ENCODE data around the gene SLC6A20. TPM values are rescaled to one million over a fixed set of nuclear protein-coding genes. Genes with fewer than 3 reads are reported as not detected.

SLC6A20 gene
- polyA plus RNA-seq, 12 donors, result 0.04 to 3.4 (median 0.12) TPM; not detected in 1

DNA sequence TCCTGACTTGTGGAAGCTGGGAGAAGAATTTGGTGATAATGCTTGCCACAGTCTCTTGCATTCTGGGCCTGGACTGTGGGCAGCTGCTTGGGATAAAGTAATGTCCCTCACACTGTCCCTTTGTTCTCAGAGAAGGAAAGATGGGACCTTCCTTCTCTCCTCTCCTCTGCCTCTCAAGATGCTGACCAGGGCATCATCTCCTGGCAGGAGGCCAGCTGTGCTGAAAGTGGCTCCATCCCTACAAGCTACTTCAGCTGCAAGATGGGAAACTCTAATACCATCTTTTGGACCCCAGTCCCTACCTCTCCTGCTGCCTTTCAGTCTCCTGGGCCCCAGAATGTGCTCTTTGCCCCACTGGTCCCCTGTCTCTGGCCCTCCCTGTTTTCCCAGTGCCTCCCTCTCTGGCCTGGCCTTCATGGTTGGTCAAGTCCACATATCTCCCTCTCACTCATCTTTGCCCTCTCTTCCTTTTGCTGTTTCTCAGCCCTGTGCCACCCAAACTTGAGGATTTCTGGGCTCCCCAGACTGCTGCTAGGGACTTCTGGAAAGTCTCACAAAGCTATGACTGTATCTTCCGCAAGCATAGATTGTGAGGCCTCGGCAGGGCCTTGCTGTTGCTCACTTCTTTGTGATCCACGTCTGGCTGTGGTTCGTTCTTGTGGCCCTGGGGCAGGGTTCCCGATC is 7.1 kb upstream of the SLC6A20 start:
- no peak for DNase-seq

DNA sequence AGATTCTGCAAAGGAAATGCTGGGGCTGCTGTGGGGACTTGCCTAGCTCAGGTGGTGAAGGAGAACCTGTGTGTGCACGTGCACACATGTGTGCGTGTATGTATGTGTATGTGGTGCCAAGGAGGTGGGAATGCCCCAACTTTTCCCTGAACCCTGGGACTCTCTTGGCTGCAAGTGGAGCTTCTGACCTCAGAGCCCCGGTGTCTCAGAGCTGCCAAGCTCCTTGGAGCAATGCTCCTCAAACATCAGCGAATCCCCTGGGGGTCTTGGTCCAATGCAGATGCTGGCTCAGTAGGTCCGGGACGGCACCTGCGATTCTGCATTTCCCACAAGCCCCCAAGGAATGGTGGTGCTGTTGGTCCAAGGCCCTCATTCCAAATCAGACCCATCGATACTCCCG is 5.8 kb upstream of the SLC6A20 start:
- no peak for DNase-seq

DNA sequence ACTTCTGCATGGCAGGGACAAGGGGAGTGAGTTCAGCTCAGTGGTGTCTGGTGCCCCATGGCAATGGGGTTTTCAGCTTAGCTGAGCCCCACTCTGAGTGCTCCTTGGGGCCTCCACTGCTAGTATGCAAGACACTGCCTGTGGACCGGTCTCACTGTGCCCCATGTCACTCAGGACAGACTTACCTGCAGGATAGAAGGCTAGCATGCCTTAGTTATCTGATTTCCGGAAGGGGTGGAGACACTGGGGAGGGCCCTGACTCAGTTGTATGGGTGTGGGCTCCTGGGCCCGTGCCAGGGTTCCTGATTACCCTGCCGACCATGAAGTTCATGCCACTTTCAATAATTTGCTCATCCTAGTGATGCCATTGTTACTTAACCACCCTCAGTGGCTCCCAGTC is 4.3 kb upstream of the SLC6A20 start:
- DNase-seq, result no peak

DNA sequence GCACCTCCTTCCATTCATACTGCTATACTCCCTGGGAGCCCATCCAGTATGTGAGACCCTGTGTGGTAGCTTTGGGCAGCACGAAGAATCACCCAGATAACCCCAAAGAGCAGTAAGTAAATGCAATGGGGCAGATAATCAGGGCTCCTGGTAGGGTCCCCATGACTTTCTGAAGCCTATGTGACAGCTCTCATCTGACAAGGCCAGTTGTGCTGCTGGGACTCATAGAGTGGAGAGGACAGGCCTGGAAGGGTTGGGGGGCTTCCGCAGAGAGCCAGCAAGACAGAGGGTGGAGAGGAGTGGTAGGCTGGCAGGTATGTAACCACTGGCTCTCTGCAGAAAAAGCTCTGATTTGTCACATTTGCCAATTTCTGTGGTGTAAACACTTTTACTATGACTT is 3.2 kb upstream of the SLC6A20 start:
- no peak for DNase-seq

DNA sequence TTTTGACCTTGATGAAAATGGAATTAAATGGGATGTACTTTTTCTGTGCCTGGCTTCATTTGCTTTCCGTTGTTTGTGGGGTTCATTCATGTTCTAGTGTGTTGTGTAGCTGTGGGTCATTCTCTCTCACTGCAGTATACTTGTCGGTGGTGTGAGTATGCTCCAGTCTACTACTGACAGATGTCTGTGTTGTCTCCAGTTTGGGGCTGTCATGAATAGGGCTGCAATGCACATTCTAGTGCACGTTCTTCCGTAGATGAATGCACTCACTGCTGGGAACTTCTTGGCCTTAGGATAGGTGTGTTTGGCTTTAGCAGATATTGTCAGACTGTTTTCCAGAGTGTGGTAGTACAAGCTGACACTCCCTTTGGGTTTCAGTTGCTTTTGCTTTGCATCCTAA is 1.7 kb upstream of the SLC6A20 start:
- no peak for DNase-seq

DNA sequence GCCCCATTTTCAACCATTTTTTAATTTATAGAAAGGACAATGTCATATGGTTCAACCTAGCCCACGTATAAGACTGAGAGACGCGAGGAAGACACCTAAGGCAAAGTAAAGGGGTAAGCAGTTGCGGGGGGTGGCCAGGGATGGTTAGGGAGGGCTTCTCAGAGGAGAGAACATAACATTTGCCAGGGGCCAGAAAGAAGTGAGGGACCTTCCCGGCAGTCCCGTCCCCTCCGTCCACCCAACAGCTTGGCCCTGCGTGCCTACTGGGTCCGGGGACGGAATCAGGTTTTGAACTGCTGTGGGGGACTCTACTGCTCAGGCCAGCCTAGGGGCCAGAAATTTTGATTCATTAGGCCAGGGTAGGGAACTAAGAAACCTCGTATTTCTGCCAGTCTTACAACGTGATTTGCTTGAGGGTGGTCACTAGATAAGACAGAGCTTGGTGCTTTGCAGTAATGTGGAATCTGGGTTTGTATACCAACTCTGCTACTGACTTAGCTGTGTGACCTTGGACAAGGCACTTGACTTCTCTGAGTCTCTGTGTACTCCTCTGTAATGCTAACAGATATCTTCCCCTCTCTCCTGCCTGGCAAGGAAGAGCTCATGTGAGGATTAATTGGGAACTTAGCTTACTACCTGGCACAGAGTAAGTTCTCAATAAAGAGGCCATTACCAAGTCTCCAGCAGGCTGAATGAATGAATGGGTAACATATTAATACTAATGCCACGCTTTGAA is 734 bp upstream of the SLC6A20 start:
- no peak for DNase-seq

DNA sequence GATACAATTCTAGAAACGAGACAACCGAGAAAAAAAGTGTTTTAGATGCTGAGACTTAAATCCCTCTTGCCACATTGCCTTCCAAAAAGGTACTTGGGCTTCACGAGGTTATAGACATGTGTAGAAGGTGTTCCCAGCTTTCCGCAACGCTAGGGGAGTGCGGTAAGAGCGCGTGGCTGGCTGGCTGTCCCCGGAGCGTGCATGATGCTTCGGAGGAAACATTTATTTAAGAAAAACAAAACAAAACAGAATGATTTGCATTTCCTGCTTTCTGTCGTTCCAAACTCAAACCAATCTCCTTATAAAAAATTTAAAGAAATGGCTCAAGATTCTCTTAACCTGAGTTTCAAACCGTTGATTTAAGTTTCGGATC is 841 bp downstream of the SLC6A20 start:
- DNase-seq, result no peak

DNA sequence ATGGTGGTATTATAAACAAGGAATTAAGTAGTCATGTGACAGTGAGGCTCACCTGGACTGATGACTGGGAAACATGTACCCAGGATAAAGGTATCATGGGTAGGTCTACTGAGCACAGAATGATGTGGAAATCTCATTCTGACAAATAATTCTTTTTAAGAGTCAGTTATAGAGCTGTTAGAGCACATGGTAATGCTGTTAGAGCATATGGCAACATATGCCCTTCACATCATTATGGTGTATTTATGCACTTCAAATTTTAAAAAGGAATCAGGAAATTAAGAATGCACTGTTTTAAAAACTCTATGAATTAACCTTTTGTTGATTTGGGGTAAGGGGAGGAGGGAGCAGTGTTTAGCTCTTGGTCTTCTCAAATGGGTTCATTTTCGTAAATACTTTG is 1.7 kb downstream of the SLC6A20 start:
- DNase-seq, result no peak

DNA sequence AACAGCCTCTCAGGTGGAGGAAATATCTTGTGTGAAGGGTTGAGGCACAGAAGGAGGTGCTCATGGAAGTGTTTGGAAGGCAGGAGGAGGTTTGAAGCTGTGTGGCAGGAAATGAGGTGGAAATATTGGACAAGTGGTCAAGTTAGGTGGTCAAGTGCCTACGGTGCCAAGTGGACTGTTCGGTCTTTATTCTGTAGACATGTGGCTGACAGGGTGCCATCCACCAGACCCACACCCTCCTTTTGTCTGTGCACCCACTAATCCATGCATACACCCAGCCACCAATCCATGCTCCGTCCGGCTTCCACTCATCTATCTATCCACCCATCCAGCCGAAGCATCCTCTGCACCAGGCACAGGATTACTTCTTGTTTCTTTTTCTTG is 2.2 kb downstream of the SLC6A20 start:
- no peak for DNase-seq

DNA sequence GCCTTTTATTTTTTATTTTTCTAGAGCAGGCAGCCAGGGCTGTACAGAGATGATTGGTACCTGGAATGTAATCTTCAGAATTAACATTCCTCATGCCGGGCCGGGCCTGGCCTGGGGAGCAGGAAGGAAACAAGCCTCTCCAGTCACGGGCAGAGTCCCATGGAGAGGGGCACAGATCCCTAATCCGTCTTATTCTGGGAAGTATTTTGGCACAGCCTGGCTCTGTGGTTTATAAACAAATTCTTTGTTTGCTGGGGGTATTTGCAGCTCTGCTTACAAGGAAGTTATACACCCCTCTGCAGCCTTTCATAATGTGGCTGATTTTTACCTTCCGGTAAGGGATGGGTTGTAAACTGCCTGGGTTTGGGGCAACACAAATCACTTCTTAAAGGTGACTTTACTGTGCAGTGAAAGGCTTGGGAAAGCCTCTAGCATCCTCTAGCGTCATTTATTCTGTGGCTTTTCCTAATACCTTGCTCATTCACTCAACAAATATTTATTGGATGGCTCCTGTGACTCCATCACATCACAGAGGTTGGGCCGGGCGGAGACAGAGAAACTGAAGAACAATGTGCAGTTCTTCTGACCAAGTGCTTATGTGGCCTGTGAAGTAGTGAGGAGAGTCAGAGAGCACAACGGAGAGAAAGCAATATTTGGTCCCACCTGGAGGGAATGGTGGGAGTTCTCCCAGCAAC is 2.7 kb downstream of the SLC6A20 start:
- no peak for DNase-seq

DNA sequence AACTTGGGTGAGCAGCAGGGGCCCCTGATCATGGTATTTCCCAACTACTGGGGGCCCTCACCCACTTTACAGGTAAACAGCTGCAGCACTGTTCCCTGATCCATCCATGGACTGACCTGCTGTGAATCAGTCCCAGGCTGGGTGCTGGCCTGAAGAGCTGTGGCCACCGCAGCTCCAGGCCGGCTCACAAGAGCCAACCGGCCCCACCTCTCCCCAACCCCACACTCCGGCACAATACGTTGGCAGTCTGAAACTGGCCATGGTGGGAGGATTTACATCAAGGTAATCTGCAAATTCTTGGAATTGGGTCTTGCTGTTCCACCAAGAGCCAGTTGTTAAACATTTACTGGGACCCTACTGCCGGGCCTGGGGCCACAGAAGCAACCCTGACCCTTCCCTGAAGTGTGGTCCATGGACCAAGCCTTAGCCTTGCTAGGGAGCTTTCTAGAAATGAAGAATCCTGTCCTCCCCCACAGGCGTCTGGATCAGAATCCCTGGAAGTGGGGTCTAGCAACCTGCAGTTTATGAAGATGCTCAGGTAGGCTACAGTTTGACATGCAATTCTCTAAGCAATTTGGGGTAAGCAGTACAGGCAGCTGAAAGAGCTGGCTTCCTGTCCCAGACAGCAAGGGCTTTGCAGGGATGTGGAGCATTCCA is 3.7 kb downstream of the SLC6A20 start:
- DNase-seq, result no peak

DNA sequence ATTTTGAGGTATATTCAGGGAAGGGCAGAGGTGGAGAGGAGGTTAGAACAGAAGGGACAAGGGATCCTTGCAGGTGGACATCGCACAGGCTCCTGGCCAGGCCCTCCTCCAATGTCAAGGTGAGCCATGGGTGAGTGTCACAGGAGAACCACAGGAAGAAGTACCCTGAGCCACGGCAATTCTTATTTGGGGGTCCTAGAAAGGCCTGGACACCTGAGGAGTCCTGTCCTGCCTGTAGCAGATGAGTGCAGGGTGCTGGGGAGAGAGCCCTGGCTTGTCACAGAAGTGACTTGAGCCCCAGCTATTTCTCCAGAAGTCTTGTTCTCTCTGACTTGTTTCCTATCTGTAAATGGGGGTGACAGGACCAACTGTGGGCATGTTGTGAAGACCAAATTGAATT is 4.3 kb downstream of the SLC6A20 start:
- DNase-seq, result no peak

DNA sequence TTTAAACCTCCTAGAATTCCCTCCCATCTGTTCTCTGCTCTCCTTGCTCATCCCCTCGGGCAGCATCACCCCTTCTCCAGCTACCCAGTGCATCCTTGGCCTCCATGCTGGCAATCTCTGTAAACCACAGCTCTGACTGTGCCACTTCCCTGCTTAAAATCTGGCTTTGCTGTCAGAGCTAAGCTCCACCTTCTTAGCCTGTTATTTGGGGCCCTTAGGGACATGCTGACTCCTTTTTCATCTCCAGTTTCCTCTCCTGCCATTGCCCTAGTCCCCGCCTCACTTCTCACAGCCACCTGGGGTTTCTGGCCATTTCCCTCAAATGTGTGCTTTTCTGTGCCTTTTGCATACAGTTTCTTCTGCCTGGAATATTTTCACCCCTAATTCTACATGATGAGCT is 5.7 kb downstream of the SLC6A20 start:
- DNase-seq, result no peak

DNA sequence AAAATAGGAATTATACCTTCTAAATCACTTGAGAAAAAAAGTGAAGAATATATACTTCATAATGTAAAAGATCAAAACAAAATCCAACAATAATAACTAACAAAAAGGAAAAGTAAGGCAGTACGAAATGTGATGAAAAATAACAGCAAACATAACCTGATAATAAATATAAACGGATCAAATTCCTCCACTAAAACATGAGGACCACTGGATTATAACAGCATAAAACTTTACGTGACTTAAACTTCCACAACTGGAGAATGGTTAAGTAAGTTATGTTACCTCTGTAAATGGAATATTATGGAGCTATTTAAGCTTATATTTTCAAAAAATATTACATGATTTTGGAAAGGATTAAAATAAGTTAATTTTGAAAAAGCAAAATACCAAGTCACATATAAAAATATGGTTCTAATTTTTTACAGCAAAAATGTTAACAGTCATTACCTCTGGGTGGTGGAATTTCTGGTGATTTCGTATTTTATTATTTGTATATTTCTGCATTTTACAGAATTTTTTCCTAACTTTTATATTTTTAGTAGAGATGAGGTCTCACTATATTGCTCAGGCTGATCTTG is 7.0 kb downstream of the SLC6A20 start:
- no peak for DNase-seq

DNA sequence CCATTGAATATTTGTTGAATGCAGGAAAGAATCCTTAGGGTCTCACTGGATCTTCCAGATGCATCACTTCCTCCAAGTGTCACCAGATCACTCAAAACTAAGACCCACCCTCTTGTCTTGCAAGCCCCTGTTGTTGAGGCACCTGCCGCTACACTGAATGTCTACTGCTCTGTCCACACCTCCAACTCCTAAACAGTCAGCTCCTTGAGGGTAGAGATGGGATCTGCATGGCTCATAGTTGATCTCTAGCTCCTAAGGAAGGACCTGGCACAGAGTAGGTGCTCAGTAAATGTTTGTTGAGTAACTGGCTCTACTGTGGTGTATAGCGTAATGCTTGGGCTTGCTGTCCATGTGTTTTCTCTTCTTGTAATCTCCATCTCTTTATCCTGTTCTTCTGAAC is 8.8 kb downstream of the SLC6A20 start:
- no peak for DNase-seq

DNA sequence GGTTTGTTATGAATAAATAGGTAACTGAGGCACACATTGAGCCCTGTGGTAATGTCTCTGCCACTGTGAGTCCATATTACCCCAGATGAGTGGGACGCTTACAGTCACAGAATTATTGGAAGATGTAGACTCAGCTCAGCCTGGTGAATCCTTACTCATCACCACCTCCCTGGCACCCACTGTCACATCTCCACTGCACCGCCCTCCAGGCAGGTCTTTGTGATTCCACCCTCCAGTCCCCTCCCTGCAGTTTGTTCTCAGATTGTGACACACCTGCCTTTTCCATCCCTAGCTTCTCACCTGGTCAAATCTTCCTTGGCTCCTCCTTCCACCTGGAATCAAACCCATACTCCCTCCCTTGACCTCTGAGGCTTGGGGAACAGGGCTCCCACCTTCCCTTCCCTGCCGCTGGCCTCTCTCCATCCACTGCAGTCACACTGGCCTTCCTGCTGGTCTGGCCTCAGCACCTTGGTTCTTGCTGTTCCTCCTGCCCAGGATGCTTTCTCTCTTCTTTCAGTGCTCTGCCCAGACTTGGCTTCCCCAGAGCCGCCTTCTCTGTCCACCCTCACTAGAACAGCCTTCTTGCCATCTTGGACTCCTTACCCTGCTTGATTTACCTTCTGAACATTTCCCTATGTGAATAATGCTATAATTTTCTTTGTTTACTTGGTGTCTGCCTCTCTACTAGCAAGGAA is 9.4 kb downstream of the SLC6A20 start:
- DNase-seq, result no peak

DNA sequence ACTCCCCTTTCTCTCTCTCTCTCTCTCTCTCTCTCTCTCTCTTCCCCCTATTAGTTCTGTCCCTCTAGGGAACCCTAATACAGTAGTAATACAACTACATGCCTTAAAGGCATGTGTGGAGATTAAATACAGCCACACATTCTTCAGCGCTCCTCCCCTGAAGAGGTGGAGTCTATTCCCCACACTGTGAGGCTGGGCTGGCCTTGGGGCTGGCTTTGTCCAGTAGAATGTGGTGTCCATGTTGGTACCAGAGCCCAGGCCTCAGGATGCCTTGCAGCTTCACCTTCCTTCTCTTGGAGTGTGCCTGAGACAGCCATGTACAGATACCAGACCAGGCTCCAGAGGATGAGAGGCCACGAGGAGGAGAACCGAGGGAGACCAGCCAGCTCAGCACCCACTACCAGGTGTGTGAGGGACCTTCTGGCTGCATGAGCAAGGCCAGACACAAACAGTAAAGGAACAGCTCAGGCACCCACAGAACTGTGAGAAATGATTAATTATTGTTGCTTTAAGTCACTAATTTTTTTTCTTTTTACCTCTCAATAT is 10.7 kb downstream of the SLC6A20 start:
- DNase-seq, result no peak

DNA sequence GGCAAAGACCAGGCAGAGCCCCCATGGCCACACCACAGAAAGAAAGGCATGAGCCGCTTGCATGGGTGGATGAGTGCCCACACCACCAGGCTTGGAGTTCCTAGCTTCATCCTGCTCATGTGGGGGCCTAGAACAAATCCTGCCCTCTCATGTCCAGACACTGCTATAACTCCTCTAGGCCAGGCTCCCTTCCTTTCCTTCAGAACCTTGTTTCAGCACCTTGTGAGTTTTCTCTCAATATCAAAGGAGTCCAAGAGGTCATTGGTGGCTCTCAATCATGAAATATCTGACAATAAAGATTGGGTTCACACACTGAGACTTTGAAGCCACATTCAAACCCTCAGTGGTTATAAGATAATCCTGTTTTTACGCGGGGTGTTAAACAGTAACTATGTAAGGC is 12.7 kb downstream of the SLC6A20 start:
- DNase-seq, result no peak

DNA sequence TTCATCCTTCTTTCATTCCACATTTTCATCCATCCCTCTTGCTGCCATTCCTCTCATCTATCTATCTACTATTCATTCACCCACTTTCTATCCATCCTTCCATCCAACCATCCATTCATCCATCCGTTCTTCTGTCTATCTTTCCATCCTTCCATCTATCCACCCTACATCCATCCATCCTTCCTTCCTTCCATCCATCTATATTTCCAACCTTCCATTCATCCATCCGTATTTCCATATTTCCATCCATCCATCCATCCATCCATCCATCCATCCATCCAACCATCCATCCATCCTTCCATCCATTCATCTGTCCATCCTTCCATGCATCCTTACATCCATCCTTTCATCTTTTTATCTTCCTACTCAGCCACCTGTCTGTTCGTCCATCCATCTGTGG is 14.0 kb downstream of the SLC6A20 start:
- no peak for DNase-seq

DNA sequence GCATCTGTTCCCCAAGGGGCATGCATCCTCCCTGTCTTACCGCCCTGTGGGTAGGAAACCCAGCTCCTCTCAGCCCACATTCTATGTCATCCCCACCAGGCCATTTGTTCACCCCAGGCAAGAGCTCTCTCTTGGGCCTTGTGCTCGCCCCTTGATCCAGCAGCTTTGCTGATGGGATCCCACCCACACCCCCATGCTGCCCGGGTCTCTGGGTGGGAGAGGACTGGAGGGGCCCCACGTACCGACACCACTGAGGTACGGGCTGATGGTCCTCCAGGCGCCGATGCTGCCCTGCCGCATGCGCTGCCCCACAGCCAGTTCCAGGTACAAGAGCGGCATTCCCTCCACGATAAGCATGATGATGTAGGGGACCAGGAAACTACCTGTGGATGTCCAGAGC is 14.5 kb downstream of the SLC6A20 start:
- no peak for DNase-seq

DNA sequence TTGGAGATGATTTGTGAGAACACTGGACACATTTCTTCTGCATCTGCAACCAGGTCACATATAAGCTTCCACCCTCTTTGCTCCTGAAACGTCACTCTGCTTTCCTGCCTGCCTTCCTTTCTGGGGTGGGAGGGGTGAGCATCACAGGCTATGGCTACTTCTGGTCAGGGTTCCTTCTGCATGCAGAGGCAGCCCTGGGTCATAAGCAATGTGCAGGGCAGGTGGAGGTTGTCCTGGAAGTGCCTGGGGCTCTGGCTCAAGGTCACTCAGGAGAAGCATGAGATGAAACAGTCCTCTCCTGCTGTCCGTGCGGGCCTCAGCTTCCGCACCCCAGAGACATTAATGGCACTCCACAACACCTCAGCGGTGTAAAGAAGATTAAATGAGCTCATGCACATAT is 15.1 kb downstream of the SLC6A20 start:
- DNase-seq, result no peak

Data from muscle of arm (tissue), 12 donors.